Measurements from ENCODE around the gene SYNJ2. TPM values are rescaled to one million over a fixed set of nuclear protein-coding genes. Genes with fewer than 3 reads are reported as not detected.

SYNJ2 gene
- total RNA-seq, 1 experiment from 2014 or later: 29.1 TPM

GRCh38 chr6:158005626-158006180, 24.0 kb downstream of the SYNJ2 start:
- no peak for TF ChIP-seq CTCF (IDR thresholded peaks at IDR 0.05; ENCODE audit: unreplicated experiment)
- peaks cover 82% of the 10 kb centered on the region for H3K4me1 Mint-ChIP-seq (ENCODE audit: low read depth, unreplicated experiment)
- BruUV-seq (replicated peaks): no TSS peak

GRCh38 chr6:158006331-158006730, 24.7 kb downstream of the SYNJ2 start:
- intact Hi-C loops (cut with micrococcal nuclease; ENCODE audit: unreplicated experiment): no loop called here
- CTCF ChIA-PET: no interaction called here
- no TSS peak for BruUV-seq (replicated peaks)
- peak overlapping the region; percentile 32 for H3K27ac Mint-ChIP-seq (ENCODE audit: unreplicated experiment)
- no peak for DNase-seq
- no peaks in the 10 kb centered on the region for H3K27me3 Mint-ChIP-seq (ENCODE audit: unreplicated experiment)
- H3K4me1 Mint-ChIP-seq (ENCODE audit: low read depth, unreplicated experiment): peaks cover 89% of the 10 kb centered on the region
- no peak overlapping the region for H3K4me3 Mint-ChIP-seq (ENCODE audit: low read depth, unreplicated experiment)
- H3K36me3 Mint-ChIP-seq (ENCODE audit: insufficient read depth, unreplicated experiment): peaks cover 43% of the 10 kb centered on the region
- no peak for TF ChIP-seq CTCF (IDR thresholded peaks at IDR 0.05; ENCODE audit: unreplicated experiment)
- no peaks in the 10 kb centered on the region for H3K9me3 Mint-ChIP-seq (ENCODE audit: low read depth, unreplicated experiment)

More at GRCh38 chr6:158005626-158006180, 24.0 kb downstream of the SYNJ2 start:
- no peak for DNase-seq
- CTCF ChIA-PET: interaction anchor here (0.6 kb wide), 1 partner anchor 153 kb away, joined by 3 read pairs; no protein-coding TSS in a partner anchor
- H3K9me3 Mint-ChIP-seq (ENCODE audit: low read depth, unreplicated experiment): no peaks in the 10 kb centered on the region
- intact Hi-C loops (cut with micrococcal nuclease; ENCODE audit: unreplicated experiment): no loop called here
- H3K36me3 Mint-ChIP-seq (ENCODE audit: insufficient read depth, unreplicated experiment): peaks cover 40% of the 10 kb centered on the region
- no peak overlapping the region for H3K4me3 Mint-ChIP-seq (ENCODE audit: low read depth, unreplicated experiment)
- H3K27ac Mint-ChIP-seq (ENCODE audit: unreplicated experiment): peak overlapping the region; percentile 32
- no peaks in the 10 kb centered on the region for H3K27me3 Mint-ChIP-seq (ENCODE audit: unreplicated experiment)

GRCh38 chr6:158006821-158007570, 25.3 kb downstream of the SYNJ2 start:
- H3K27ac Mint-ChIP-seq (ENCODE audit: unreplicated experiment): no peak overlapping the region
- TF ChIP-seq CTCF (IDR thresholded peaks at IDR 0.05; ENCODE audit: unreplicated experiment): no peak
- no peak overlapping the region for H3K4me3 Mint-ChIP-seq (ENCODE audit: low read depth, unreplicated experiment)
- intact Hi-C loops (cut with micrococcal nuclease; ENCODE audit: unreplicated experiment): no loop called here
- CTCF ChIA-PET: no interaction called here
- peaks cover 39% of the 10 kb centered on the region for H3K36me3 Mint-ChIP-seq (ENCODE audit: insufficient read depth, unreplicated experiment)
- no peaks in the 10 kb centered on the region for H3K27me3 Mint-ChIP-seq (ENCODE audit: unreplicated experiment)
- no peak for DNase-seq
- peaks cover 89% of the 10 kb centered on the region for H3K4me1 Mint-ChIP-seq (ENCODE audit: low read depth, unreplicated experiment)
- no TSS peak for BruUV-seq (replicated peaks)
- H3K9me3 Mint-ChIP-seq (ENCODE audit: low read depth, unreplicated experiment): no peaks in the 10 kb centered on the region

- CTCF ChIA-PET: no interaction called here
- BruUV-seq (replicated peaks): no TSS peak
- peaks cover 27% of the 10 kb centered on the region for H3K36me3 Mint-ChIP-seq (ENCODE audit: insufficient read depth, unreplicated experiment)
- peak overlapping the region; percentile 57 for H3K27ac Mint-ChIP-seq (ENCODE audit: unreplicated experiment)
- H3K27me3 Mint-ChIP-seq (ENCODE audit: unreplicated experiment): no peaks in the 10 kb centered on the region
- H3K4me1 Mint-ChIP-seq (ENCODE audit: low read depth, unreplicated experiment): peaks cover 78% of the 10 kb centered on the region
- intact Hi-C loops (cut with micrococcal nuclease; ENCODE audit: unreplicated experiment): no loop called here
- TF ChIP-seq CTCF (IDR thresholded peaks at IDR 0.05; ENCODE audit: unreplicated experiment): no peak
- no peak for DNase-seq
- H3K4me3 Mint-ChIP-seq (ENCODE audit: low read depth, unreplicated experiment): peak overlapping the region; percentile 11
- no peaks in the 10 kb centered on the region for H3K9me3 Mint-ChIP-seq (ENCODE audit: low read depth, unreplicated experiment)
These were observed 27.1 kb downstream of the SYNJ2 start for GRCh38 chr6:158008864-158009113.

Data from Calu3 (cell line).